K562 (cell line): Measurements from ENCODE around the gene GLDC. TPM values are rescaled to one million over a fixed set of nuclear protein-coding genes. Genes with fewer than 3 reads are reported as not detected.

Source experiments
- ATF2 ChIP-seq: sonication (generic); formaldehyde crosslinking; IDR thresholded peaks from 2 replicates; pipeline ENCODE4 v1.8.1; 2022; ENCODE audit warnings: missing genetic modification reagents
- CBFA2T3 ChIP-seq: fragments of 450-650 bp; IDR thresholded peaks from 2 replicates; pipeline ENCODE4 v1.6.1; 2017
- E2F4 ChIP-seq: sonication (generic); formaldehyde crosslinking; IDR thresholded peaks from 2 replicates; pipeline ENCODE4 v1.8.0; 2022; ENCODE audit warnings: mild to moderate bottlenecking, low read depth, missing genetic modification reagents
- FOXM1 ChIP-seq, 2 experiments: fragments of 450-650 bp in 1 of 2; sonication (generic) in 1 of 2; formaldehyde crosslinking in 1 of 2; IDR thresholded peaks; 2 replicates each; pipeline versions ENCODE4 v1.6.1 to v1.9.0; 2017 to 2022; ENCODE audit warnings: low read depth in 2 of 2, mild to moderate bottlenecking in 2 of 2, missing genetic modification reagents in 1 of 2, moderate library complexity in 1 of 2
- GABPA ChIP-seq: fragments of 200-800 bp; sonication (Bioruptor generic); conservative IDR thresholded peaks from 2 replicates; pipeline ENCODE4 v1.6.1; 2016; ENCODE audit warnings: low read depth, missing genetic modification characterization, missing compliant biosample characterization
- GTF2F1 ChIP-seq: IDR thresholded peaks from 2 replicates; pipeline ENCODE4 v1.6.1; 2011; ENCODE audit warnings: low read depth, low read length, improper control_type of control experiment
- JUN ChIP-seq, 2 experiments: sonication (generic) in 1 of 2; formaldehyde crosslinking in 1 of 2; IDR thresholded peaks; 2 replicates each; pipeline versions ENCODE4 v1.6.1 to v1.8.0; 2012 to 2022; ENCODE audit warnings: borderline replicate concordance in 2 of 2, mild to moderate bottlenecking in 2 of 2, improper control_type of control experiment in 1 of 2, low read depth in 1 of 2, low read length in 1 of 2, missing genetic modification reagents in 1 of 2
- JUNB ChIP-seq: fragments of 450-650 bp; formaldehyde crosslinking; conservative IDR thresholded peaks from 2 replicates; pipeline ENCODE4 v1.4.0; 2020; ENCODE audit warnings: mild to moderate bottlenecking
- KAT2B ChIP-seq: IDR thresholded peaks from one replicate; pipeline ENCODE4 v1.6.1; 2012; ENCODE audit warnings: low read depth, mild to moderate bottlenecking, control low read depth, inconsistent platforms, low read length, moderate library complexity
- KAT7 ChIP-seq: sonication (generic); formaldehyde crosslinking; IDR thresholded peaks from 2 replicates; pipeline ENCODE4 v1.8.0; 2022; ENCODE audit warnings: missing genetic modification reagents, mild to moderate bottlenecking, borderline replicate concordance
- RFX7 ChIP-seq: fragments of 250-450 bp; sonication (Bioruptor Pico); IDR thresholded peaks from 2 replicates; pipeline ENCODE4 v1.5.1; 2021; ENCODE audit warnings: mild to moderate bottlenecking
- SIN3A ChIP-seq, 2 experiments: fragments of 150-350 bp in 1 of 2; IDR thresholded peaks; 2 replicates each; pipeline ENCODE4 v1.6.1; 2011 to 2016; ENCODE audit warnings: borderline replicate concordance in 2 of 2, low read depth in 2 of 2, low read length in 2 of 2, mild to moderate bottlenecking in 2 of 2, moderate library complexity in 2 of 2; ENCODE audit not compliant: control insufficient read depth in 1 of 2
- SMARCE1 ChIP-seq: fragments of 450-650 bp; IDR thresholded peaks from 2 replicates; pipeline ENCODE4 v1.7.1; 2016; ENCODE audit warnings: mild to moderate bottlenecking
- SREBF2 ChIP-seq: sonication (generic); formaldehyde crosslinking; IDR thresholded peaks from 2 replicates; pipeline ENCODE4 v1.4.0; 2020; ENCODE audit warnings: mild to moderate bottlenecking, missing genetic modification reagents
- TAF7 ChIP-seq: fragments of 450-650 bp; IDR thresholded peaks from 2 replicates; pipeline ENCODE4 v1.6.1; 2016; ENCODE audit warnings: missing genetic modification characterization, missing compliant biosample characterization
- ZFP91 ChIP-seq: sonication (generic); formaldehyde crosslinking; IDR thresholded peaks from 2 replicates; pipeline ENCODE4 v1.8.0; 2022; ENCODE audit warnings: mild to moderate bottlenecking, missing genetic modification reagents
- ZNF263 ChIP-seq: sonication (generic); formaldehyde crosslinking; IDR thresholded peaks from 2 replicates; pipeline ENCODE4 v1.8.0; 2022; ENCODE audit warnings: mild to moderate bottlenecking, missing genetic modification reagents, borderline replicate concordance
- ZNF395 ChIP-seq: fragments of 200-800 bp; sonication (Bioruptor generic); IDR thresholded peaks from 2 replicates; pipeline ENCODE4 v1.6.1; 2017; ENCODE audit warnings: missing genetic modification characterization, missing compliant biosample characterization
- polyA plus RNA-seq, 8 experiments: library from polyadenylated mRNA; depleted of rRNA in 4 of 8; stranded (reverse) in 5 of 8; unstranded in 3 of 8; fragments of >200 nt; fragmentation: Nextera tagmentation in 2 of 8; fragmentation: Illumina TruSeq in 1 of 8; extraction: Ambion mirVana in 2 of 8; extraction: Trizol in 1 of 8; gene quantifications; 2 replicates each; pipeline versions ENCODE4 v1.2.1 to v1.2.3, GENCODE V29; 2011 to 2014; ENCODE audit warnings: inconsistent platforms in 1 of 8, missing spikeins in 1 of 8
- total RNA-seq, 7 experiments: library from RNA; depleted of rRNA in 6 of 7; stranded (reverse); fragments of >200 nt in 6 of 7; fragmentation: Illumina TruSeq in 2 of 7; extraction: Trizol in 2 of 7; gene quantifications; 2 replicates each; pipeline versions ENCODE4 v1.2.1 to v1.2.3, GENCODE V29; 2011 to 2021; ENCODE audit warnings: low replicate concordance in 1 of 7

Gene GLDC
- total and polyA plus RNA-seq, 9 of the 15 experiments (the other 6 are each of a cell fraction or from before 2014, with no cell fraction given): 0.03 to 0.27 (median 0.08) TPM; not detected in 6

- 0 out of 2 replicates have a peak, but pooled peaks have one; percentile 73 for TF ChIP-seq ZNF395 (CRISPR knock-in tag)
- TF ChIP-seq TAF7 (tag): peak; percentile 86
- peak; percentile 57; a peak in 2 of 4 replicates for TF ChIP-seq SIN3A (IDR thresholded peaks at IDR 0.05; ENCODE audit: borderline replicate concordance in 2 of 2, control insufficient read depth in 1 of 2, low read depth in 2 of 2, low read length in 2 of 2)
- TF ChIP-seq SREBF2: no peak
- no peak for TF ChIP-seq SMARCE1
- peak; percentile 39; the same call in 1 of the 2 replicates for TF ChIP-seq KAT7 (CRISPR knock-in tag)
- TF ChIP-seq JUN (IDR thresholded peaks at IDR 0.05; ENCODE audit: borderline replicate concordance, low read depth, low read length): no peak
- no peak for TF ChIP-seq JUN (CRISPR knock-in tag; IDR thresholded peaks at IDR 0.05; ENCODE audit: borderline replicate concordance)
- TF ChIP-seq ZFP91 (CRISPR knock-in tag): no peak
- no peak for TF ChIP-seq ATF2 (CRISPR knock-in tag)
- TF ChIP-seq GTF2F1: peak; percentile 85; the same call in 1 of the 2 replicates
- TF ChIP-seq FOXM1 (IDR thresholded peaks at IDR 0.05; ENCODE audit: low read depth): no peak
- TF ChIP-seq FOXM1 (CRISPR knock-in tag; IDR thresholded peaks at IDR 0.05; ENCODE audit: low read depth): no peak
- no peak for TF ChIP-seq JUNB (CRISPR knock-in tag)
- TF ChIP-seq RFX7 (CRISPR knock-in tag): no peak
- peak; percentile 78 for TF ChIP-seq GABPA (tag)
- TF ChIP-seq ZNF263 (CRISPR knock-in tag): no peak; the same call in 1 of the 2 replicates
- TF ChIP-seq E2F4 (CRISPR knock-in tag): no peak
- no peak for TF ChIP-seq CBFA2T3
- no peak for TF ChIP-seq KAT2B
Measured at GRCh38 chr9:6681147-6681956, 35.8 kb upstream of the GLDC start (continued).
